Cardiac septum (tissue), 1 donor: ENCODE measurements around the gene SH3GL2. TPM values are rescaled to one million over a fixed set of nuclear protein-coding genes. Genes with fewer than 3 reads are reported as not detected.

Source experiments
- DNase-seq: peaks from one replicate; pipeline ENCODE4 v3.0.0-alpha.2; 2020; ENCODE audit warnings: low spot score
- intact Hi-C: fragments of 100-400 bp; cut with DNase I; formaldehyde crosslinking; loops from one replicate; pipeline ENCODE4 v1.14.0; 2022
- total RNA-seq: library from RNA; stranded (reverse); fragmentation: NEBNext Ultra II Directional; extraction: Animal tissue kit (Norgen Biotek cat#: 25700); gene quantifications from one replicate; pipeline ENCODE4 v1.2.1, GENCODE V29; 2021
- donor health status: DM: no; HTN: no; CAD: no.

The SH3GL2 gene
- total RNA-seq, 1 donor from 2014 or later, result 7.3 TPM

GRCh38 chr9:17604556-17604955, 25.7 kb downstream of the SH3GL2 start:
- intact Hi-C loops, result no loop called here
- no peak for DNase-seq

GRCh38 chr9:17609312-17610005, 30.6 kb downstream of the SH3GL2 start:
- DNase-seq, result no peak
- intact Hi-C loops, result no loop called here

- intact Hi-C loops, result no loop called here
Observed at GRCh38 chr9:17611342-17611741, 32.5 kb downstream of the SH3GL2 start.

GRCh38 chr9:17611917-17612316, 33.1 kb downstream of the SH3GL2 start:
- intact Hi-C loops, result no loop called here
- no peak for DNase-seq

More at GRCh38 chr9:17611342-17611741, 32.5 kb downstream of the SH3GL2 start:
- DNase-seq, result no peak

- intact Hi-C loops, result no loop called here
- DNase-seq, result no peak
Observed at GRCh38 chr9:17613758-17614157, 34.9 kb downstream of the SH3GL2 start.

GRCh38 chr9:17614250-17614649, 35.4 kb downstream of the SH3GL2 start:
- intact Hi-C loops, result no loop called here
- no peak for DNase-seq

- intact Hi-C loops, result no loop called here
- DNase-seq, result no peak
Observed at GRCh38 chr9:17614903-17615302, 36.0 kb downstream of the SH3GL2 start.

GRCh38 chr9:17622141-17622540, 43.3 kb downstream of the SH3GL2 start:
- DNase-seq, result no peak
- intact Hi-C loops, result no loop called here

GRCh38 chr9:17622749-17623148, 43.9 kb downstream of the SH3GL2 start:
- no peak for DNase-seq
- intact Hi-C loops, result no loop called here

- intact Hi-C loops, result no loop called here
- no peak for DNase-seq
Observed at GRCh38 chr9:17623965-17624364, 45.1 kb downstream of the SH3GL2 start.

GRCh38 chr9:17624571-17624970, 45.7 kb downstream of the SH3GL2 start:
- DNase-seq, result no peak
- intact Hi-C loops, result no loop called here

- no peak for DNase-seq
- intact Hi-C loops, result no loop called here
Observed at GRCh38 chr9:17625644-17626388, 47.0 kb downstream of the SH3GL2 start.

GRCh38 chr9:17627641-17628040, 48.8 kb downstream of the SH3GL2 start:
- intact Hi-C loops, result no loop called here

GRCh38 chr9:17628624-17629023, 49.8 kb downstream of the SH3GL2 start:
- intact Hi-C loops, result no loop called here
- DNase-seq, result no peak

More at GRCh38 chr9:17627641-17628040, 48.8 kb downstream of the SH3GL2 start:
- DNase-seq, result no peak

- intact Hi-C loops, result no loop called here
- no peak for DNase-seq
Observed at GRCh38 chr9:17630531-17630949, 51.7 kb downstream of the SH3GL2 start.

- intact Hi-C loops, result no loop called here
- no peak for DNase-seq
Observed at GRCh38 chr9:17631396-17631795, 52.5 kb downstream of the SH3GL2 start.

GRCh38 chr9:17632994-17633393, 54.1 kb downstream of the SH3GL2 start:
- intact Hi-C loops, result no loop called here
- DNase-seq, result no peak

GRCh38 chr9:17635115-17635890, 56.4 kb downstream of the SH3GL2 start:
- no peak for DNase-seq
- intact Hi-C loops, result no loop called here

- intact Hi-C loops, result no loop called here
Observed at GRCh38 chr9:17636349-17636748, 57.5 kb downstream of the SH3GL2 start.

GRCh38 chr9:17636821-17637220, 58.0 kb downstream of the SH3GL2 start:
- intact Hi-C loops, result no loop called here
- DNase-seq, result no peak

More at GRCh38 chr9:17636349-17636748, 57.5 kb downstream of the SH3GL2 start:
- no peak for DNase-seq
